Fibroblast of the aortic adventitia (primary cell): ENCODE measurements around the gene OTOA. TPM values are rescaled to one million over a fixed set of nuclear protein-coding genes. Genes with fewer than 3 reads are reported as not detected.
A peak's percentile ranks its signal among the peaks of the same experiment; 100 is the strongest.

Experiments
- DNase-seq: peaks from one replicate; pipeline ENCODE4 v3.0.0-alpha.2; 2010; ENCODE audit warnings: low read depth
- H3K4me3 ChIP-seq: 2 replicates; pipeline ENCODE4 v1.5.1; 2011; ENCODE audit warnings: low read depth, mild to moderate bottlenecking, control low read depth, low read length, moderate library complexity
- total RNA-seq: library from RNA; depleted of rRNA; stranded (reverse); fragments of >200 nt; gene quantifications from 2 replicates; pipeline ENCODE4 v1.2.3, GENCODE V29; 2012; ENCODE audit warnings: low replicate concordance
- TF ChIP-seq, protein P1 (sequence below): IDR thresholded peaks from 2 replicates; pipeline ENCODE4 v1.5.1; 2011; ENCODE audit warnings: mild to moderate bottlenecking, low read length, control low read depth, inconsistent platforms; ENCODE audit not compliant: insufficient read depth

The OTOA gene
- total RNA-seq, 1 donor: 0.09 TPM

DNA sequence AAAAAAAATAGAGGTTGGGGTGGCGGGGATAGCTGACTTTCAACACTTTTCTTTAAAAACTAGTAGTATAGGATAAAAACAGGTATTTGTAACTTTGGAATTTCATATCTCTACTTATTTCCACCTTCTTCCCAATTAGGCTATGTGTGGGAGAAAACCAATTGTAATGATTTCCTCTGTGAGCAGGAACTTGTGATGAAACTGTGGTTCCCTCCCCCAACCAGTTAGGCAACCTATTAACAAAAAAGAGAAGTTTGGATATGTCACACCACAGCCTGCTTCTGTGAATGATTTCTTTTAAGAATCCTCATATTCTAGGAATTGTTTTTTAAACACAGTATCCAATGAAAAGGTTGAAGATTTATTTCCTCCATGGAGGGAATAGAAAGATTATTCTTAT is 13.2 kb upstream of the OTOA start:
- H3K4me3 ChIP-seq: no peak overlapping the region
- no peak for DNase-seq
- TF ChIP-seq, protein P1, sequence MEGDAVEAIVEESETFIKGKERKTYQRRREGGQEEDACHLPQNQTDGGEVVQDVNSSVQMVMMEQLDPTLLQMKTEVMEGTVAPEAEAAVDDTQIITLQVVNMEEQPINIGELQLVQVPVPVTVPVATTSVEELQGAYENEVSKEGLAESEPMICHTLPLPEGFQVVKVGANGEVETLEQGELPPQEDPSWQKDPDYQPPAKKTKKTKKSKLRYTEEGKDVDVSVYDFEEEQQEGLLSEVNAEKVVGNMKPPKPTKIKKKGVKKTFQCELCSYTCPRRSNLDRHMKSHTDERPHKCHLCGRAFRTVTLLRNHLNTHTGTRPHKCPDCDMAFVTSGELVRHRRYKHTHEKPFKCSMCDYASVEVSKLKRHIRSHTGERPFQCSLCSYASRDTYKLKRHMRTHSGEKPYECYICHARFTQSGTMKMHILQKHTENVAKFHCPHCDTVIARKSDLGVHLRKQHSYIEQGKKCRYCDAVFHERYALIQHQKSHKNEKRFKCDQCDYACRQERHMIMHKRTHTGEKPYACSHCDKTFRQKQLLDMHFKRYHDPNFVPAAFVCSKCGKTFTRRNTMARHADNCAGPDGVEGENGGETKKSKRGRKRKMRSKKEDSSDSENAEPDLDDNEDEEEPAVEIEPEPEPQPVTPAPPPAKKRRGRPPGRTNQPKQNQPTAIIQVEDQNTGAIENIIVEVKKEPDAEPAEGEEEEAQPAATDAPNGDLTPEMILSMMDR: no peak

DNA sequence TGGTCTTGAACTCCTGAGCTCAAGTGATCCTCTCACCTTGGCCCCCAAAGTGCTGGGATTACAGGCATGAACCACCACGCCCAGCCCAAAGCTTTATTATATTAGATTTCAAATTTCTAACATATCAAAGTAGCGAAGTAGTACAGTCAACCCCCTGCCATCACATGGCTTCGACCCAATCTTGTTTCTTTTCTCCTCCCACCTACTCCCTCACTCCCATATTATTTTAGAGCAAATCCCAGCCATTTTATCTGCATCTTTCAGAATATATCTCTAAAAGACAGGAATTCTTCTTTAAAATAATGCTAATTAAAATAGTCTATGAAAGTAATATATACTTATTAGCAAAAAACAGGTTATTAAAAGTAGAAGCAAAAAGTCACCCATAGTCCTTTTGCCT is 12.3 kb upstream of the OTOA start:
- TF ChIP-seq, protein P1: no peak
- no peak for DNase-seq
- H3K4me3 ChIP-seq: no peak overlapping the region

DNA sequence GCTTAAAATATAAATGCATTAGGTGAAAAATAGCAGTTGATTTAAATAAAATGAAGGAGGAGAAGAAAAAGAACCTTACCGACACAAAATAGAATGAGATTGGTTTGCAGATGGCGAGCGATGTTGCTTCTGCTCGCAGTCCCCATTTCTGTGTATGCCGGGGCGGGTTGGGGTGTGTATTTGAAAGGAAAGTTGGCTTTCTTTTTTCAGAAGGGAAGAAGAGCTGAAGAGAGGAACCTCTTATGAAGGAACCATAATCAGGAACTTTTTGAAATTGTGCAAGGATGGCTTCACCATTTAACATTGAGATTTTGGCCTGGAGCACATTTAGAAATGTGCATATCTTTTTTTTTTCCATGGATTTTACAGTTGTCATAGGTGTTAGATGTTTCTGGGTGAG is 11.3 kb upstream of the OTOA start, which contains the start of gene IGSF6:
TSS of gene IGSF6 (minus strand) at position 156 of the 400 bp plus-strand sequence. CDS start at position 146, 10 bp downstream.
- DNase-seq: no peak
- TF ChIP-seq, protein P1: no peak
- H3K4me3 ChIP-seq: no peak within 1 kb of the TSS

DNA sequence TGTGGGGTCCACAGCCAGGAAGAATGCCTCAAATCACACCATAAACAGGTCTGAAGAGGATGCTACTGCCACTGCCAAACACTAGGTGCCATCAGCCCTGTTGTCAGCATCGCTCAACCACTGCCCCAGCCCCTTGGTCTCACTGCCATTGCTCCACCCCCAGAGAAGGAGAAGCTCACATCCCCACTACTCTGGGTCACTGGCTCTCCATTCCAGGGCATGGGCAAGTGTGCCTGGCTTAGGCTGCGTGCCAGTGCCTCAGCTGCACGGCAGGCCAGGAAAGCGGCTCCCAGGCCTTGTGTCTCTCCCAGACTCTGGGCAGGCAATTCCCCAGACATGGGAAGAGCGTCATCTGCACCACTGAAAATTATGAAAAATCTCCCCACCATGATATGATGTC is 10.2 kb upstream of the OTOA start:
- no peak for DNase-seq
- TF ChIP-seq, protein P1: no peak
- no peak overlapping the region for H3K4me3 ChIP-seq

DNA sequence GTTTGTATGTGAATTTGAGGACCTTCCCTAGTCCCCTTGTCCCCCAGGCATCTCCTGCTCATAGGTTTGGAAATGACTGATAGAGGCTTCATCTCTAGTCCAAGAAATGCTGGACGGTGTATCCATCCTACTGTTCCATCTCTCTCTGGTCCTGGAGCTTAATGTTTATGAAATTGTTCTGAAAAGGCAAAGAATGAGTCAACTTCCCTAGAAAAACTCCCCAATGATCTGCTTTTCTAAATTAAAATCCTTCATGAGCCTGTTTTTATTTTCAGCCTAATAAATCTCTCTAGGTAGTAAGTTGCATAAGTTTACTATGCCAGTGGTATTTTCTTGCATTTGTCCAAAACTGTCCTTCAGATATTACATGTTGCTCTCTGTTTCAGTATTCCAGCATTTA is 9.3 kb upstream of the OTOA start:
- TF ChIP-seq, protein P1: no peak
- H3K4me3 ChIP-seq: no peak overlapping the region
- DNase-seq: peak; percentile 4

DNA sequence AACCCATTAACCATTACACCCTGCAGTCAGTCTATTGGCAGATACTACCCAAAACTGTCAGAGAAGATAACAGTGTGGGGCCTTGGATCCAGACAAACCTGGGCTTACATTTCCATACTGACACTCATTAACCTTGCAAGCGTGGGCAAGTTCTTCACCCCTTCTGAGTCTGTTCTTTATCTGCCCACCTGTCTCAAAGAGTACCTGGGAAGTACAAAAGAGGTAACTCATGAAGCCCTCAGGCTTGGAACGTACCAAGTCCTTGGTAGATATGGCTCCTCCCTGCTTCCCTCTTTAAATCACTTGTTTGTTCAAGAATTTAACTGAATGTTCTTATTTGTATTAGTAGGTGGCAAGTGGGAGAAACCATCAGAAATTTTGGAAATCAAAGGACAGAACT is 8.9 kb upstream of the OTOA start:
- no peak overlapping the region for H3K4me3 ChIP-seq
- TF ChIP-seq, protein P1: no peak
- DNase-seq: no peak
